Neutrophil (primary cell): ENCODE data around the gene KRTAP12-3.

Experiments used
- H3K27ac ChIP-seq: fragments of 200-600 bp; sonication (generic); 2 replicates; pipeline ENCODE4 v1.5.1; 2016; ENCODE audit warnings: mild to moderate bottlenecking, moderate library complexity
- H3K27me3 ChIP-seq: fragments of 200-600 bp; sonication (generic); 2 replicates; pipeline ENCODE4 v1.6.0; 2016; ENCODE audit warnings: mild to moderate bottlenecking
- H3K36me3 ChIP-seq: fragments of 200-600 bp; sonication (generic); 2 replicates; pipeline ENCODE4 v1.5.1; 2017
- H3K4me1 ChIP-seq, 2 experiments: fragments of 200-600 bp in 1 of 2; sonication (generic) in 1 of 2; 1 replicate in 1 of 2; 2 replicates in 1 of 2; pipeline versions ENCODE4 v1.5.1 to v1.6.1; 2013 to 2016; ENCODE audit warnings: low read depth in 1 of 2, low read length in 1 of 2, mild to moderate bottlenecking in 1 of 2, moderate library complexity in 1 of 2; ENCODE audit not compliant: control insufficient read depth in 1 of 2, insufficient read depth in 1 of 2
- H3K4me3 ChIP-seq, 2 experiments: fragments of 200-600 bp in 1 of 2; sonication (generic) in 1 of 2; 1 replicate in 1 of 2; 2 replicates in 1 of 2; pipeline ENCODE4 v1.5.1; 2013 to 2016; ENCODE audit warnings: low read depth in 1 of 2, low read length in 1 of 2, mild to moderate bottlenecking in 1 of 2, moderate library complexity in 1 of 2
- H3K9me3 ChIP-seq: fragments of 200-600 bp; sonication (generic); 2 replicates; pipeline ENCODE4 v1.5.1; 2016
- CTCF ChIP-seq: fragments of 200-600 bp; sonication (generic); IDR thresholded peaks from 2 replicates; pipeline ENCODE4 v1.5.1; 2016; ENCODE audit warnings: antibody characterized with exemption

KRTAP12-3 gene

GRCh38 chr21:44615911-44616590 is 41.7 kb upstream of the KRTAP12-3 start:
- Histone ChIP-seq H3K27me3 (no peaks in the 10 kb centered on the region), H3K36me3 (no peaks in the 10 kb centered on the region), H3K9me3 (no peaks in the 10 kb centered on the region), H3K4me3 (no peak overlapping the region), H3K27ac (no peak overlapping the region), H3K4me1 (peaks cover 30 to 39% of the 10 kb centered on the region in 2 experiments)
- no peak for TF ChIP-seq CTCF

GRCh38 chr21:44616591-44616926 is 41.2 kb upstream of the KRTAP12-3 start:
- H3K4me3 ChIP-seq, result no peak overlapping the region
- H3K27me3 ChIP-seq, result no peaks in the 10 kb centered on the region
- TF ChIP-seq CTCF, result no peak
- peaks cover 30 to 39% of the 10 kb centered on the region in 2 experiments for H3K4me1 ChIP-seq
- H3K27ac ChIP-seq, result no peak overlapping the region
- H3K36me3 ChIP-seq, result no peaks in the 10 kb centered on the region
- H3K9me3 ChIP-seq, result no peaks in the 10 kb centered on the region

- no peak for TF ChIP-seq CTCF
- Histone ChIP-seq H3K4me1 (peaks cover 30 to 39% of the 10 kb centered on the region in 2 experiments), H3K4me3 (no peak overlapping the region), H3K27me3 (no peaks in the 10 kb centered on the region), H3K9me3 (no peaks in the 10 kb centered on the region), H3K27ac (peak overlapping the region; percentile 88), H3K36me3 (no peaks in the 10 kb centered on the region)
Observed at GRCh38 chr21:44617071-44617501, 40.6 kb upstream of the KRTAP12-3 start.

- Histone ChIP-seq H3K27me3 (no peaks in the 10 kb centered on the region), H3K27ac (peak overlapping the region; percentile 88), H3K36me3 (no peaks in the 10 kb centered on the region), H3K4me3 (peak overlapping the region; percentile 5 to 32), H3K4me1 (peaks cover 30 to 44% of the 10 kb centered on the region in 2 experiments), H3K9me3 (no peaks in the 10 kb centered on the region)
- TF ChIP-seq CTCF, result peak; percentile 46
Observed at GRCh38 chr21:44618504-44618903, 39.2 kb upstream of the KRTAP12-3 start.

GRCh38 chr21:44618909-44619308 is 38.8 kb upstream of the KRTAP12-3 start:
- TF ChIP-seq CTCF, result no peak
- peaks cover 30 to 44% of the 10 kb centered on the region in 2 experiments for H3K4me1 ChIP-seq
- H3K27me3 ChIP-seq, result no peaks in the 10 kb centered on the region
- H3K9me3 ChIP-seq, result no peaks in the 10 kb centered on the region
- H3K36me3 ChIP-seq, result no peaks in the 10 kb centered on the region
- H3K4me3 ChIP-seq, result peak overlapping the region; percentile 5 to 32
- peak overlapping the region; percentile 88 for H3K27ac ChIP-seq
